ENCODE measurements around the gene TMEM132D. TPM values are rescaled to one million over a fixed set of nuclear protein-coding genes. Genes with fewer than 3 reads are reported as not detected.
"Not testable (repeated sequence)": the region's sequence is repeated elsewhere in the genome, so short reads cannot be mapped to it uniquely, and the experiment has no call there.

The TMEM132D gene
- total RNA-seq, 1 donor from 2014 or later = not detected

- TF ChIP-seq POLR2AphosphoS5 (IDR thresholded peaks at IDR 0.05; ENCODE audit: insufficient read depth in 1 of 2, low read depth in 1 of 2) (no peak), POLR2A (IDR thresholded peaks at IDR 0.05) (no peak), CTCF (IDR thresholded peaks at IDR 0.05) (no peak)
- no peak for DNase-seq (ENCODE audit: extremely low spot score in 2 of 2)
- no peaks in the 10 kb centered on the region for H3K4me1 ChIP-seq
- no peaks in the 10 kb centered on the region for H3K27me3 ChIP-seq
- H3K27ac ChIP-seq = no peak overlapping the region
- intact Hi-C loops (cut with DNase I) = no loop called here
- H3K4me3 ChIP-seq = no peak overlapping the region
- H3K36me3 ChIP-seq = no peaks in the 10 kb centered on the region
- H3K9me3 ChIP-seq = no peaks in the 10 kb centered on the region
Measured at GRCh38 chr12:129552996-129553750, 350.7 kb downstream of the TMEM132D start.

GRCh38 chr12:129551441-129551840 lies 352.4 kb downstream of the TMEM132D start:
- DNase-seq (ENCODE audit: extremely low spot score in 2 of 2) = no peak
- H3K36me3 ChIP-seq = no peaks in the 10 kb centered on the region
- no peaks in the 10 kb centered on the region for H3K4me1 ChIP-seq
- no peaks in the 10 kb centered on the region for H3K27me3 ChIP-seq
- no peaks in the 10 kb centered on the region for H3K9me3 ChIP-seq
- intact Hi-C loops (cut with DNase I) = no loop called here
- no peak overlapping the region for H3K27ac ChIP-seq
- no peak overlapping the region for H3K4me3 ChIP-seq
- no peak for TF ChIP-seq POLR2A (IDR thresholded peaks at IDR 0.05)
- no peak for TF ChIP-seq CTCF (IDR thresholded peaks at IDR 0.05)
- no peak for TF ChIP-seq POLR2AphosphoS5 (IDR thresholded peaks at IDR 0.05; ENCODE audit: insufficient read depth in 1 of 2, low read depth in 1 of 2)

GRCh38 chr12:129550353-129550752 lies 353.5 kb downstream of the TMEM132D start:
- DNase-seq (ENCODE audit: extremely low spot score in 2 of 2) = no peak
- Histone ChIP-seq H3K4me1 (no peaks in the 10 kb centered on the region), H3K36me3 (no peaks in the 10 kb centered on the region), H3K27me3 (no peaks in the 10 kb centered on the region), H3K9me3 (no peaks in the 10 kb centered on the region), H3K27ac (no peak overlapping the region), H3K4me3 (no peak overlapping the region)
- TF ChIP-seq POLR2AphosphoS5 (IDR thresholded peaks at IDR 0.05; ENCODE audit: insufficient read depth in 1 of 2, low read depth in 1 of 2) = no peak
- TF ChIP-seq POLR2A (IDR thresholded peaks at IDR 0.05) = no peak
- no peak for TF ChIP-seq CTCF (IDR thresholded peaks at IDR 0.05)
- intact Hi-C loops (cut with DNase I) = no loop called here

GRCh38 chr12:129549656-129550055 lies 354.2 kb downstream of the TMEM132D start:
- no peaks in the 10 kb centered on the region for H3K36me3 ChIP-seq
- no peaks in the 10 kb centered on the region for H3K27me3 ChIP-seq
- no peak for DNase-seq (ENCODE audit: extremely low spot score in 2 of 2)
- no peaks in the 10 kb centered on the region for H3K9me3 ChIP-seq
- TF ChIP-seq CTCF (IDR thresholded peaks at IDR 0.05) (no peak), POLR2A (IDR thresholded peaks at IDR 0.05) (no peak), POLR2AphosphoS5 (IDR thresholded peaks at IDR 0.05; ENCODE audit: insufficient read depth in 1 of 2, low read depth in 1 of 2) (no peak)
- no peak overlapping the region for H3K27ac ChIP-seq
- intact Hi-C loops (cut with DNase I) = no loop called here
- no peaks in the 10 kb centered on the region for H3K4me1 ChIP-seq
- no peak overlapping the region for H3K4me3 ChIP-seq

GRCh38 chr12:129549020-129549419 lies 354.8 kb downstream of the TMEM132D start:
- H3K27ac ChIP-seq; H3K36me3 ChIP-seq; H3K27me3 ChIP-seq; intact Hi-C loops (cut with DNase I); H3K4me3 ChIP-seq; H3K4me1 ChIP-seq; H3K9me3 ChIP-seq; DNase-seq (ENCODE audit: extremely low spot score in 2 of 2): not testable (repeated sequence)

Measured in vagina (tissue), 2 donors.